NCI-H1048 (cell line): ENCODE results near the gene METTL5.

Source experiments
- DNase-seq: peaks from one replicate; lab custom pipeline; 2025; lab: John Stamatoyannopoulos, UW

METTL5 gene

GRCh38 chr2:169781249-169782013 is 43.3 kb downstream of the METTL5 start:
- no peak for DNase-seq

GRCh38 chr2:169778446-169778845 is 46.3 kb downstream of the METTL5 start:
- no peak for DNase-seq

GRCh38 chr2:169776252-169776761 is 48.4 kb downstream of the METTL5 start:
- DNase-seq = no peak

GRCh38 chr2:169775765-169776164 is 48.9 kb downstream of the METTL5 start:
- DNase-seq = no peak

- no peak for DNase-seq
These were observed 49.4 kb downstream of the METTL5 start for GRCh38 chr2:169775354-169775753.

- no peak for DNase-seq
These were observed 52.1 kb downstream of the METTL5 start for GRCh38 chr2:169772651-169773050.

- no peak for DNase-seq
These were observed 53.1 kb downstream of the METTL5 start for GRCh38 chr2:169771612-169772011.

GRCh38 chr2:169771021-169771420 is 53.7 kb downstream of the METTL5 start:
- no peak for DNase-seq

- DNase-seq = no peak
These were observed 56.3 kb downstream of the METTL5 start for GRCh38 chr2:169768262-169768995.

- peak; percentile 8 for DNase-seq
These were observed 57.3 kb downstream of the METTL5 start for GRCh38 chr2:169767243-169767888.

- DNase-seq = no peak
These were observed 59.2 kb downstream of the METTL5 start for GRCh38 chr2:169765523-169765922.

GRCh38 chr2:169761970-169762292 is 62.8 kb downstream of the METTL5 start:
- DNase-seq = no peak
